GM23338 (cell line): Measurements from ENCODE around the gene KCTD7. TPM values are rescaled to one million over a fixed set of nuclear protein-coding genes. Genes with fewer than 3 reads are reported as not detected.

Experiments
- ATAC-seq: fragments of 200-7000 bp; cut with Tn5 transposase; 3 replicates; pipeline ENCODE4 v1.9.1; 2020
- DNase-seq: peaks from one replicate; pipeline ENCODE4 v3.0.0-alpha.2; 2015; ENCODE audit warnings: low spot score
- H2AFZ ChIP-seq: fragments of 200-600 bp; sonication (generic); 2 replicates; pipeline ENCODE4 v1.8.0; 2016; ENCODE audit warnings: antibody characterized with exemption, mild to moderate bottlenecking, moderate library complexity
- H3F3A ChIP-seq: fragments of 200-600 bp; sonication (generic); replicated peaks from 2 replicates; pipeline ENCODE4 v1.8.0; 2017; ENCODE audit warnings: antibody characterized with exemption, mixed run types, low read depth
- H3K27ac ChIP-seq: fragments of 200-600 bp; sonication (generic); 2 replicates; pipeline ENCODE4 v1.6.1; 2016; ENCODE audit warnings: low read depth
- H3K27me3 ChIP-seq: fragments of 200-600 bp; sonication (generic); 2 replicates; pipeline ENCODE4 v1.8.0; 2016; ENCODE audit warnings: mild to moderate bottlenecking, mixed run types, moderate library complexity; ENCODE audit not compliant: insufficient read depth
- H3K36me3 ChIP-seq: fragments of 200-600 bp; sonication (generic); 2 replicates; pipeline ENCODE4 v1.8.0; 2016; ENCODE audit warnings: mild to moderate bottlenecking; ENCODE audit not compliant: insufficient read depth
- H3K4me1 ChIP-seq: fragments of 200-600 bp; sonication (generic); 2 replicates; pipeline ENCODE4 v1.8.0; 2016; ENCODE audit warnings: mild to moderate bottlenecking, moderate library complexity; ENCODE audit not compliant: insufficient read depth
- H3K4me2 ChIP-seq: fragments of 200-600 bp; sonication (generic); 2 replicates; pipeline ENCODE4 v1.7.1; 2017; ENCODE audit warnings: mixed run types
- H3K4me3 ChIP-seq: fragments of 200-600 bp; sonication (generic); 2 replicates; pipeline ENCODE4 v1.6.1; 2016; ENCODE audit warnings: mixed run types
- H3K79me2 ChIP-seq: fragments of 200-600 bp; sonication (generic); replicated peaks from 2 replicates; pipeline ENCODE4 v1.8.0; 2017; ENCODE audit warnings: mild to moderate bottlenecking; ENCODE audit not compliant: insufficient read depth
- H3K9me2 ChIP-seq: fragments of 200-600 bp; sonication (generic); 2 replicates; pipeline ENCODE4 v1.8.0; 2017; ENCODE audit not compliant: insufficient read depth
- H4K20me1 ChIP-seq: fragments of 200-600 bp; sonication (generic); replicated peaks from 2 replicates; pipeline ENCODE4 v1.8.0; 2017; ENCODE audit warnings: mild to moderate bottlenecking; ENCODE audit not compliant: insufficient read depth
- H3K27ac Mint-ChIP-seq: 2 replicates; pipeline ENCODE4 v1.8.0; 2020; ENCODE audit warnings: inconsistent platforms, mild to moderate bottlenecking, moderate library complexity, mixed read lengths
- H3K27me3 Mint-ChIP-seq: 3 replicates; pipeline ENCODE4 v1.8.0; 2022; ENCODE audit warnings: low read depth, mild to moderate bottlenecking, moderate library complexity, mixed read lengths, inconsistent platforms; ENCODE audit not compliant: insufficient read depth, poor library complexity
- H3K36me3 Mint-ChIP-seq: 3 replicates; pipeline ENCODE4 v1.8.0; 2021; ENCODE audit warnings: low read depth, mild to moderate bottlenecking, inconsistent platforms, moderate library complexity, mixed read lengths
- H3K4me1 Mint-ChIP-seq: 3 replicates; pipeline ENCODE4 v1.8.0; 2020; ENCODE audit warnings: mild to moderate bottlenecking, inconsistent platforms, mixed read lengths
- H3K4me3 Mint-ChIP-seq: 3 replicates; pipeline ENCODE4 v1.8.0; 2021; ENCODE audit warnings: moderate library complexity, mild to moderate bottlenecking, inconsistent platforms, mixed read lengths
- H3K9me3 Mint-ChIP-seq: 3 replicates; pipeline ENCODE4 v1.8.0; 2020; ENCODE audit warnings: moderate library complexity, mild to moderate bottlenecking, inconsistent platforms, mixed read lengths
- CREB1 ChIP-seq: fragments of 250-450 bp; sonication (Bioruptor Pico); IDR thresholded peaks from 2 replicates; pipeline ENCODE4 v1.5.0; 2020; ENCODE audit warnings: low read depth, mild to moderate bottlenecking, moderate library complexity
- EZH2 ChIP-seq: fragments of 200-600 bp; sonication (generic); IDR thresholded peaks from one replicate; pipeline ENCODE4 v1.8.0; 2017; ENCODE audit warnings: antibody characterized with exemption, mild to moderate bottlenecking, low read depth; ENCODE audit not compliant: unreplicated experiment
- EZH2phosphoT487 ChIP-seq: fragments of 200-600 bp; sonication (generic); IDR thresholded peaks from one replicate; pipeline ENCODE4 v1.8.1; 2018; ENCODE audit warnings: antibody characterized with exemption; ENCODE audit not compliant: unreplicated experiment
- JUNB ChIP-seq: IDR thresholded peaks from one replicate; pipeline ENCODE4 v1.6.1; 2016; ENCODE audit warnings: antibody characterized with exemption; ENCODE audit not compliant: unreplicated experiment
- NANOG ChIP-seq: IDR thresholded peaks from 2 replicates; pipeline ENCODE4 v1.6.1; 2016; ENCODE audit warnings: antibody characterized with exemption, borderline replicate concordance
- POLR2AphosphoS5 ChIP-seq: IDR thresholded peaks from 2 replicates; pipeline ENCODE4 v1.6.1; 2016; ENCODE audit warnings: antibody characterized with exemption, low read depth
- STAT1 ChIP-seq: IDR thresholded peaks from one replicate; pipeline ENCODE4 v1.6.1; 2016; ENCODE audit warnings: antibody characterized with exemption; ENCODE audit not compliant: unreplicated experiment
- ZNF114 ChIP-seq: fragments of 250-450 bp; sonication (Bioruptor Pico); IDR thresholded peaks from 2 replicates; pipeline ENCODE4 v1.5.0; 2020; ENCODE audit warnings: mild to moderate bottlenecking, moderate library complexity
- ZNF331 ChIP-seq: fragments of 250-450 bp; sonication (Bioruptor Pico); IDR thresholded peaks from 2 replicates; pipeline ENCODE4 v1.5.0; 2020; ENCODE audit warnings: low read depth, mild to moderate bottlenecking, moderate library complexity
- polyA plus RNA-seq: library from polyadenylated mRNA; unstranded; fragments of >200 nt; fragmentation: Nextera tagmentation; extraction: Ambion mirVana; gene quantifications from 2 replicates; pipeline ENCODE4 v1.2.1, GENCODE V29; 2016
- total RNA-seq: library from RNA; depleted of rRNA; stranded (reverse); fragments of >200 nt; shearing (Covaris generic); gene quantifications from 2 replicates; pipeline ENCODE4 v1.2.3, GENCODE V29; 2014
- TF ChIP-seq, protein P1 (sequence below), 2 experiments: fragments of 200-600 bp in 1 of 2; sonication (generic) in 1 of 2; conservative IDR thresholded peaks; 2 replicates each; pipeline versions ENCODE4 v1.5.1 to v1.6.1; 2016 to 2017; ENCODE audit warnings: antibody characterized with exemption in 2 of 2, low read depth in 2 of 2, mild to moderate bottlenecking in 2 of 2, moderate library complexity in 1 of 2
- TF ChIP-seq, protein P2 (sequence below): IDR thresholded peaks from 2 replicates; pipeline ENCODE4 v1.6.1; 2016; ENCODE audit warnings: antibody characterized with exemption
- TF ChIP-seq, protein P3 (sequence below): IDR thresholded peaks from one replicate; pipeline ENCODE4 v1.6.1; 2018; ENCODE audit warnings: antibody characterized with exemption; ENCODE audit not compliant: unreplicated experiment
- TF ChIP-seq, protein P4 (sequence below): fragments of 250-450 bp; sonication (Bioruptor Pico); IDR thresholded peaks from 2 replicates; pipeline ENCODE4 v1.5.0; 2020; ENCODE audit warnings: mild to moderate bottlenecking, moderate library complexity

KCTD7 gene
- total and polyA plus RNA-seq, 2 experiments from 2014 or later, result 3.7 to 21.0 TPM

DNA sequence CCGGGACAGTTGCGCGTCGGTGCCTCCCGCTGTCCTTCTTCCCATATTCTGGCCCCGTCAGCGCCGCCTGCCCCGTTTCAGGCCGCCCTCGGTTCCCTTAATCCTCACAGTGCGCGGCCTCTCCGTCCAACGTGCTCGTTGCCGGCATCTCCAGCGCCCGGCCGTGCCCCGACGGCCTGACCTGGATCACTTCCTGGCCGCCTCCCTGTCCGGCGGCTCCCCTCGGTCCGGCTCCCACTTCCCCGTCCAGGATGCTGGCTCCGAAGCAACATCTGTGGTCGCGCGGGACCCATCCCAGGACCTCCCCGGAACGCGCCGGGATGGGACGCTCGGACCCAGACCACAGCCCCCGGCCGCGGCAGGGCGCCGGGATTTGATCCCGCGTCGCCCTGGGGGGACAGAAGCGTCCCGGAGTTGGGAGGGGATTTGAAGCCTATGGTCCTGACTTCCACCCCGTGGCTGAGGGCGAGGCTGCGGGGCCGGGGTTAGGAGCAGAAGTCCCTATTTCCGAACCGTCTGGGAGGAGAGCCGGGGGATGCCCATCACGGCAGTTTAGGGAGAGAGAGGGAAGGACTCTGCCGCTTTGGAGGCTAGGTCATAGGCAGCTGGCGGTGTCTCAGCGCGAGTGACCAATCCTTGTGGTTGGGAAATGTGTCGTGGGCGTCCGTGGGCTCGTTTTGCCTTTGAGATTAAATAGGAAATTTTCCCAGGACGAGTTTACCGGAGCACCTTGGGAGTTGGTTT, 53.8 kb downstream of the KCTD7 start:
- Mint-ChIP-seq H3K36me3 (no peaks in the 10 kb centered on the region), H3K4me3 (peak overlapping the region; percentile 91), H3K4me1 (peaks cover 6% of the 10 kb centered on the region; the same call in 2 of the 3 replicates), H3K9me3 (no peaks in the 10 kb centered on the region; the same call in 1 of the 3 replicates), H3K27me3 (peaks cover 9% of the 10 kb centered on the region), H3K27ac (no peak overlapping the region; the same call in 1 of the 2 replicates)
- H3K4me3 ChIP-seq, result peak overlapping the region; percentile 82
- peaks cover 17% of the 10 kb centered on the region for H3K79me2 ChIP-seq
- peaks cover 3% of the 10 kb centered on the region; the same call in 1 of the 2 replicates for H3F3A ChIP-seq
- ATAC-seq (peak; percentile 51), DNase-seq (peak; percentile 69)
- peak overlapping the region; percentile 87 for H3K4me2 ChIP-seq
- no peaks in the 10 kb centered on the region for H3K4me1 ChIP-seq
- no peaks in the 10 kb centered on the region for H3K9me2 ChIP-seq
- peaks cover 3% of the 10 kb centered on the region; the same call in 1 of the 2 replicates for H4K20me1 ChIP-seq
- H2AFZ ChIP-seq, result peak overlapping the region; percentile 47; the same call in 1 of the 2 replicates
- H3K27me3 ChIP-seq, result peaks cover 6% of the 10 kb centered on the region; the same call in 1 of the 2 replicates
- H3K27ac ChIP-seq, result no peak overlapping the region
- H3K36me3 ChIP-seq, result no peaks in the 10 kb centered on the region
- TF ChIP-seq, protein P1, sequence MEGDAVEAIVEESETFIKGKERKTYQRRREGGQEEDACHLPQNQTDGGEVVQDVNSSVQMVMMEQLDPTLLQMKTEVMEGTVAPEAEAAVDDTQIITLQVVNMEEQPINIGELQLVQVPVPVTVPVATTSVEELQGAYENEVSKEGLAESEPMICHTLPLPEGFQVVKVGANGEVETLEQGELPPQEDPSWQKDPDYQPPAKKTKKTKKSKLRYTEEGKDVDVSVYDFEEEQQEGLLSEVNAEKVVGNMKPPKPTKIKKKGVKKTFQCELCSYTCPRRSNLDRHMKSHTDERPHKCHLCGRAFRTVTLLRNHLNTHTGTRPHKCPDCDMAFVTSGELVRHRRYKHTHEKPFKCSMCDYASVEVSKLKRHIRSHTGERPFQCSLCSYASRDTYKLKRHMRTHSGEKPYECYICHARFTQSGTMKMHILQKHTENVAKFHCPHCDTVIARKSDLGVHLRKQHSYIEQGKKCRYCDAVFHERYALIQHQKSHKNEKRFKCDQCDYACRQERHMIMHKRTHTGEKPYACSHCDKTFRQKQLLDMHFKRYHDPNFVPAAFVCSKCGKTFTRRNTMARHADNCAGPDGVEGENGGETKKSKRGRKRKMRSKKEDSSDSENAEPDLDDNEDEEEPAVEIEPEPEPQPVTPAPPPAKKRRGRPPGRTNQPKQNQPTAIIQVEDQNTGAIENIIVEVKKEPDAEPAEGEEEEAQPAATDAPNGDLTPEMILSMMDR (conservative IDR thresholded peaks at IDR 0.05; ENCODE audit: low read depth in 2 of 2), result no peak
- TF ChIP-seq ZNF114, result no peak
- TF ChIP-seq, protein P2, sequence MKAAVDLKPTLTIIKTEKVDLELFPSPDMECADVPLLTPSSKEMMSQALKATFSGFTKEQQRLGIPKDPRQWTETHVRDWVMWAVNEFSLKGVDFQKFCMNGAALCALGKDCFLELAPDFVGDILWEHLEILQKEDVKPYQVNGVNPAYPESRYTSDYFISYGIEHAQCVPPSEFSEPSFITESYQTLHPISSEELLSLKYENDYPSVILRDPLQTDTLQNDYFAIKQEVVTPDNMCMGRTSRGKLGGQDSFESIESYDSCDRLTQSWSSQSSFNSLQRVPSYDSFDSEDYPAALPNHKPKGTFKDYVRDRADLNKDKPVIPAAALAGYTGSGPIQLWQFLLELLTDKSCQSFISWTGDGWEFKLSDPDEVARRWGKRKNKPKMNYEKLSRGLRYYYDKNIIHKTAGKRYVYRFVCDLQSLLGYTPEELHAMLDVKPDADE, result no peak
- no peak for TF ChIP-seq STAT1
- TF ChIP-seq POLR2AphosphoS5, result no peak
- TF ChIP-seq EZH2phosphoT487, result no peak
- TF ChIP-seq NANOG, result no peak
- no peak for TF ChIP-seq ZNF331 (CRISPR knock-in tag)
- TF ChIP-seq, protein P3, sequence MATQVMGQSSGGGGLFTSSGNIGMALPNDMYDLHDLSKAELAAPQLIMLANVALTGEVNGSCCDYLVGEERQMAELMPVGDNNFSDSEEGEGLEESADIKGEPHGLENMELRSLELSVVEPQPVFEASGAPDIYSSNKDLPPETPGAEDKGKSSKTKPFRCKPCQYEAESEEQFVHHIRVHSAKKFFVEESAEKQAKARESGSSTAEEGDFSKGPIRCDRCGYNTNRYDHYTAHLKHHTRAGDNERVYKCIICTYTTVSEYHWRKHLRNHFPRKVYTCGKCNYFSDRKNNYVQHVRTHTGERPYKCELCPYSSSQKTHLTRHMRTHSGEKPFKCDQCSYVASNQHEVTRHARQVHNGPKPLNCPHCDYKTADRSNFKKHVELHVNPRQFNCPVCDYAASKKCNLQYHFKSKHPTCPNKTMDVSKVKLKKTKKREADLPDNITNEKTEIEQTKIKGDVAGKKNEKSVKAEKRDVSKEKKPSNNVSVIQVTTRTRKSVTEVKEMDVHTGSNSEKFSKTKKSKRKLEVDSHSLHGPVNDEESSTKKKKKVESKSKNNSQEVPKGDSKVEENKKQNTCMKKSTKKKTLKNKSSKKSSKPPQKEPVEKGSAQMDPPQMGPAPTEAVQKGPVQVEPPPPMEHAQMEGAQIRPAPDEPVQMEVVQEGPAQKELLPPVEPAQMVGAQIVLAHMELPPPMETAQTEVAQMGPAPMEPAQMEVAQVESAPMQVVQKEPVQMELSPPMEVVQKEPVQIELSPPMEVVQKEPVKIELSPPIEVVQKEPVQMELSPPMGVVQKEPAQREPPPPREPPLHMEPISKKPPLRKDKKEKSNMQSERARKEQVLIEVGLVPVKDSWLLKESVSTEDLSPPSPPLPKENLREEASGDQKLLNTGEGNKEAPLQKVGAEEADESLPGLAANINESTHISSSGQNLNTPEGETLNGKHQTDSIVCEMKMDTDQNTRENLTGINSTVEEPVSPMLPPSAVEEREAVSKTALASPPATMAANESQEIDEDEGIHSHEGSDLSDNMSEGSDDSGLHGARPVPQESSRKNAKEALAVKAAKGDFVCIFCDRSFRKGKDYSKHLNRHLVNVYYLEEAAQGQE, result no peak
- TF ChIP-seq, protein P4, sequence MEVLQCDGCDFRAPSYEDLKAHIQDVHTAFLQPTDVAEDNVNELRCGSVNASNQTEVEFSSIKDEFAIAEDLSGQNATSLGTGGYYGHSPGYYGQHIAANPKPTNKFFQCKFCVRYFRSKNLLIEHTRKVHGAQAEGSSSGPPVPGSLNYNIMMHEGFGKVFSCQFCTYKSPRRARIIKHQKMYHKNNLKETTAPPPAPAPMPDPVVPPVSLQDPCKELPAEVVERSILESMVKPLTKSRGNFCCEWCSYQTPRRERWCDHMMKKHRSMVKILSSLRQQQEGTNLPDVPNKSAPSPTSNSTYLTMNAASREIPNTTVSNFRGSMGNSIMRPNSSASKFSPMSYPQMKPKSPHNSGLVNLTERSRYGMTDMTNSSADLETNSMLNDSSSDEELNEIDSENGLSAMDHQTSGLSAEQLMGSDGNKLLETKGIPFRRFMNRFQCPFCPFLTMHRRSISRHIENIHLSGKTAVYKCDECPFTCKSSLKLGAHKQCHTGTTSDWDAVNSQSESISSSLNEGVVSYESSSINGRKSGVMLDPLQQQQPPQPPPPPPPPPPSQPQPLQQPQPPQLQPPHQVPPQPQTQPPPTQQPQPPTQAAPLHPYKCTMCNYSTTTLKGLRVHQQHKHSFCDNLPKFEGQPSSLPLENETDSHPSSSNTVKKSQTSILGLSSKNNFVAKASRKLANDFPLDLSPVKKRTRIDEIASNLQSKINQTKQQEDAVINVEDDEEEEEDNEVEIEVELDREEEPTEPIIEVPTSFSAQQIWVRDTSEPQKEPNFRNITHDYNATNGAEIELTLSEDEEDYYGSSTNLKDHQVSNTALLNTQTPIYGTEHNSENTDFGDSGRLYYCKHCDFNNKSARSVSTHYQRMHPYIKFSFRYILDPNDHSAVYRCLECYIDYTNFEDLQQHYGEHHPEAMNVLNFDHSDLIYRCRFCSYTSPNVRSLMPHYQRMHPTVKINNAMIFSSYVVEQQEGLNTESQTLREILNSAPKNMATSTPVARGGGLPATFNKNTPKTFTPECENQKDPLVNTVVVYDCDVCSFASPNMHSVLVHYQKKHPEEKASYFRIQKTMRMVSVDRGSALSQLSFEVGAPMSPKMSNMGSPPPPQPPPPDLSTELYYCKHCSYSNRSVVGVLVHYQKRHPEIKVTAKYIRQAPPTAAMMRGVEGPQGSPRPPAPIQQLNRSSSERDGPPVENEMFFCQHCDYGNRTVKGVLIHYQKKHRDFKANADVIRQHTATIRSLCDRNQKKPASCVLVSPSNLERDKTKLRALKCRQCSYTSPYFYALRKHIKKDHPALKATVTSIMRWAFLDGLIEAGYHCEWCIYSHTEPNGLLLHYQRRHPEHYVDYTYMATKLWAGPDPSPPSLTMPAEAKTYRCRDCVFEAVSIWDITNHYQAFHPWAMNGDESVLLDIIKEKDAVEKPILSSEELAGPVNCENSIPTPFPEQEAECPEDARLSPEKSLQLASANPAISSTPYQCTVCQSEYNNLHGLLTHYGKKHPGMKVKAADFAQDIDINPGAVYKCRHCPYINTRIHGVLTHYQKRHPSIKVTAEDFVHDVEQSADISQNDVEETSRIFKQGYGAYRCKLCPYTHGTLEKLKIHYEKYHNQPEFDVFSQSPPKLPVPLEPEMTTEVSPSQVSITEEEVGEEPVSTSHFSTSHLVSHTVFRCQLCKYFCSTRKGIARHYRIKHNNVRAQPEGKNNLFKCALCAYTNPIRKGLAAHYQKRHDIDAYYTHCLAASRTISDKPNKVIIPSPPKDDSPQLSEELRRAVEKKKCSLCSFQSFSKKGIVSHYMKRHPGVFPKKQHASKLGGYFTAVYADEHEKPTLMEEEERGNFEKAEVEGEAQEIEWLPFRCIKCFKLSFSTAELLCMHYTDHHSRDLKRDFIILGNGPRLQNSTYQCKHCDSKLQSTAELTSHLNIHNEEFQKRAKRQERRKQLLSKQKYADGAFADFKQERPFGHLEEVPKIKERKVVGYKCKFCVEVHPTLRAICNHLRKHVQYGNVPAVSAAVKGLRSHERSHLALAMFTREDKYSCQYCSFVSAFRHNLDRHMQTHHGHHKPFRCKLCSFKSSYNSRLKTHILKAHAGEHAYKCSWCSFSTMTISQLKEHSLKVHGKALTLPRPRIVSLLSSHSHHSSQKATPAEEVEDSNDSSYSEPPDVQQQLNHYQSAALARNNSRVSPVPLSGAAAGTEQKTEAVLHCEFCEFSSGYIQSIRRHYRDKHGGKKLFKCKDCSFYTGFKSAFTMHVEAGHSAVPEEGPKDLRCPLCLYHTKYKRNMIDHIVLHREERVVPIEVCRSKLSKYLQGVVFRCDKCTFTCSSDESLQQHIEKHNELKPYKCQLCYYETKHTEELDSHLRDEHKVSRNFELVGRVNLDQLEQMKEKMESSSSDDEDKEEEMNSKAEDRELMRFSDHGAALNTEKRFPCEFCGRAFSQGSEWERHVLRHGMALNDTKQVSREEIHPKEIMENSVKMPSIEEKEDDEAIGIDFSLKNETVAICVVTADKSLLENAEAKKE, result no peak
- TF ChIP-seq EZH2, result no peak
- TF ChIP-seq JUNB, result no peak
- TF ChIP-seq CREB1 (CRISPR knock-in tag), result no peak
